ENCODE measurements around the gene RGS3. TPM values are rescaled to one million over a fixed set of nuclear protein-coding genes. Genes with fewer than 3 reads are reported as not detected.

The RGS3 gene
- total RNA-seq, 1 experiment from 2014 or later: 39.4 TPM

GRCh38 chr9:113547501-113547900 is 84.0 kb downstream of the RGS3 start:
- Histone ChIP-seq H3K79me2 (ENCODE audit: insufficient read depth, low read length) (no peaks in the 10 kb centered on the region), H3K27me3 (ENCODE audit: insufficient read depth, low read length) (no peaks in the 10 kb centered on the region), H3K9me3 (ENCODE audit: control insufficient read depth in 1 of 2, insufficient read depth in 1 of 2, low read depth in 1 of 2, low read length in 2 of 2) (no peaks in the 10 kb centered on the region), H2AFZ (ENCODE audit: low read depth, low read length, poor library complexity, severe bottlenecking) (no peak overlapping the region), H3K4me3 (replicated peaks in 1 of 2; ENCODE audit: low read depth in 1 of 2, low read length in 2 of 2) (no peak overlapping the region), H3K4me1 (ENCODE audit: control insufficient read depth in 1 of 2, insufficient read depth in 2 of 2, low read length in 2 of 2) (peaks cover 0 to 10% of the 10 kb centered on the region in 2 experiments; a peak in 1 of 4 replicates), H4K20me1 (ENCODE audit: insufficient read depth) (no peaks in the 10 kb centered on the region), H3K4me2 (ENCODE audit: low read length) (no peak overlapping the region), H3K9me2 (ENCODE audit: insufficient read depth) (no peaks in the 10 kb centered on the region), H3K36me3 (ENCODE audit: control insufficient read depth in 1 of 2, insufficient read depth in 2 of 2, low read length in 2 of 2) (0 out of 4 replicates have a peak, but pooled peaks cover 0 to 7% of the 10 kb centered on the region in 2 experiments), H3K27ac (ENCODE audit: low read depth, low read length) (no peak overlapping the region), H3K9ac (ENCODE audit: low read length) (no peak overlapping the region)
- intact Hi-C loops (cut with micrococcal nuclease): no loop called here
- POLR2A ChIA-PET: no interaction called here
- RAD21 ChIA-PET (ENCODE audit: low non-redundant PET in 1 of 2, low total read pairs in 2 of 2, uncharacterized antibody in 2 of 2, unreplicated experiment in 2 of 2): no interaction called here
- TF ChIP-seq EGR1 (IDR thresholded peaks at IDR 0.05; ENCODE audit: low read depth): no peak
- TF ChIP-seq ZBTB33 (IDR thresholded peaks at IDR 0.05; ENCODE audit: extremely low read depth, insufficient replicate concordance, low read length): no peak
- no peak for TF ChIP-seq SIN3A (IDR thresholded peaks at IDR 0.05; ENCODE audit: low read depth)
- TF ChIP-seq REST (IDR thresholded peaks at IDR 0.05; ENCODE audit: low read depth): no peak
- no peak for TF ChIP-seq EZH2phosphoT487 (IDR thresholded peaks at IDR 0.05; ENCODE audit: borderline replicate concordance)
- TF ChIP-seq ZNF274 (IDR thresholded peaks at IDR 0.05; ENCODE audit: low read depth, low read length): no peak
- ATAC-seq: no peak
- no peak for DNase-seq (ENCODE audit: low read depth, low spot score)
- CTCF ChIA-PET: no interaction called here
- no TSS peak for BruUV-seq (replicated peaks)
